Suppressor macrophage treated with lipopolysaccharide for 4 hours (primary cell): Measurements from ENCODE around the gene TELO2.
A peak's percentile ranks its signal among the peaks of the same experiment; 100 is the strongest.
"Not testable (repeated sequence)": the region's sequence is repeated elsewhere in the genome, so short reads cannot be mapped to it uniquely, and the experiment has no call there.

Experiments
- DNase-seq: peaks from one replicate; pipeline ENCODE4 v3.0.0-alpha.2; 2020

Gene TELO2

DNA sequence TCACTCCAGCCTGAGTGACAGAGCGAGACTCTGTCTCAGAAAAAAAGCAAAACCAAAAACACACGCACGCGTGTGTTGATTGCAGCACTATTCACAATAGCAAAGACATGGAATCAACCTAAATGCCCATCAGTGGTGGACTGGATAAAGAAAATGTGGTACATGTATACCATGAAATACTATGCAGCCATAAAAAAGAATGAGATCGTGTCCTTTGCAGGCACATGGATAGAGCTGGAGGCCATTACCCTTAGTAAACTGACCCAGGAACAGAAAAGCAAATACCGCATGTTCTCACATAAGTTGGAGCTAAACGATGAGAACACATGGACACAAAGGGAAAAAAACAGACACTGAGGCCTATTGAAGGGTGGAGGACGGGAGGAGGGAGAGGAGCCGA, 14.2 kb upstream of the TELO2 start:
- DNase-seq, result not testable (repeated sequence)

DNA sequence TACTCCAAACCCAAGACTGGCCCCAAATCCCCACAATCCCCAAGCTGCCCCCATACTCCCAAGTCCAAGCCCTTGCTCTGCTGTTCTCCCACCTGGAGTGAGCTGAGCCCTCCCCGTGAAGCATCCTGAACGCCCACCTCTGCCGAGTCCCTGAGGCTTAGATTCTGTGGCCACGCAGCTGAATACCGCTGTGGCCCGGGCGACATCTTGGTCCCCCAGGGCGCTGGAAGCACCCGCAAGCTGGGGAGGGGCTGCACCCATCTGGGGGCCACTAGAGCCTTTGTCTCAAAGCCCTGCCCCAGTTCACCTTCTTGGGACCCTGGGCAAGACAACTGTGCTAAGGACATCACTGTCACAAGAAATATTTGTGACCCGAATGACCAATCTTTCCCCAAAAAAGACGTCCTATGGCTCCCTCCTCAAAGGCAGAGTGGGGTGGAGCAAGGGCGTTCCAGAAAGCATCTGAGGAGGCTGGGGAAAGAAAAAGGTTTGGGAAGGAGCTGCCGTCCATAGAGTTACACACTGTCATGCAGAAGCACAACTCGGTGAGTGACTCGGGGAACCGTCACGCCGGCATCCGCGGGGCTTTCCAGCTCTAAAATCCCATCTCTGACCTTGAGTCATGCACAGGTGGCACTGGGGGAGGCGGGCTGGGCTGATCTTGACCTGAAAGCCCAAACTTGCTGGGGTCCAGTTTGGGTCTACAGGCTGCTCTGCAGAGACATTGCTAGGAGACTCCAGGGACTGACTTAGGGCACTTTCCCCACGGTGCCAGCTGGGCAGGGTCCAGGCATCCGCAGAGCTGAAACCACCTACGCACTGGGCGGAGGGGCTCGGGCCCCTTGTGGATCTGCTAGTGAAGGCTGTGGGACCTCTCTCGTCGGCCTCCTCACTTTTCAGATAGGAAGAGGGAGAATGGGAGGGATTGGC, 11.0 kb upstream of the TELO2 start:
- DNase-seq, result peak; percentile 27

DNA sequence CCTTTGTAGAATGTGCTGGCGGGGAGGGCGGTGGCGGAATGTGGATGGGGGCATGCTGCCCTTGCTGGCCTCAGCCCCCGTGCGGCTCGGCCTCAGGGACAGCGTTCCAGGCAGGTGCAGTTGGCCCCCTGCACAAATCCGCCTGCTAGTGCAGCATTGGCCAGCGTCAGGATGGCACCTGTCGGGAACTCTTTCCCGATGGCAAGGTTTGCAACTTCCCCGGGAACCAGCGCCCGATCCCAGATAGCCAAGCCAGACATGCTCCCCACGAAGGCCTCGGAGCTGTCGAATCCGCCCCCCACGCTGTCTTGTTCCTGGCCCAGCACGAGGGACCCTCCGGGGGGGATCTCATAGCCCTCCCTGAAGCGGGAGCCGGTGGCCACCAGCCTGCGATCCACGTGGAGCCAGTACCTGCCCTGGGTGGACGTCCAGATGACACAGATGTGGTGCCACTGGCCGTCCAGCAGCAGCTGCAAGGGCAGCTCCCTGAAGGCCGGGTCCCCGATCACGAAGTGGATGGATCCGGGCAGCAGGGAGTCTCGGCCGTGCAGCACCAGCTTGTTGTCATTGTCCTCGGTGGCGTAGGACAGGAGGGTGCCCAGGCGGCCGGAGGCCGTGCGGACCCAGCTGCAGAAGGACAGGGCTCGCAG, 7.2 kb upstream of the TELO2 start:
- no peak for DNase-seq

GRCh38 chr16:1486551-1487390, 6.4 kb upstream of the TELO2 start:
- no peak for DNase-seq

- no peak for DNase-seq
These were observed 5.6 kb upstream of the TELO2 start for GRCh38 chr16:1487395-1488053.

DNA sequence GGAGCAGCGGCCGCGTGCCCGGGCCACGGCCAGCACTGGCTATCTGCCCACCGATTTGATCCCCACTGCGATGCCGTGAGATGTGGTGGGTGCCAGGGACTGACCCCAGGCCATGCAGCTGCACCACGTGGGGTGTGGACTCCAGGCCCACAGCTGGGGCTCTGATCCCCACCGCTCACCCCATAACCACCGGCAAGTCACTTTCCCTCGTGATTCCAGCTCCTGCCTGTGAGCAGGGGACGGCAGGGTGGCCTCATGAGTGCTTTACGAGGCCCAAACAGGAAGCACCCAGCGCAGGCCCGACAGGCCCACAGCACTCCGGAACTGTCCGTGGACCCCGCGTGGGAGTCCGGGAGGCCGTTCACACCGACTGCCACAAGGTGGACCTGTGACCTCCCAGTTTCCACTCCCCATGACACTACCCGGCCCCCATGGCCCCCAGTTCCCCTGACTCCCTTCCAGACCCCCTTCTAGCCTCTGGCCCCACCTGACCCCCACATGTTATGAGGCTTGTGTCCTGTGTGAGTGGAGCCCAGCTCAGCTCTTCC, 5.0 kb upstream of the TELO2 start:
- no peak for DNase-seq

GRCh38 chr16:1488619-1489018, 4.5 kb upstream of the TELO2 start, which contains the start of gene PTX4:
PTX4 (minus strand) TSS chr16:1488944; CDS start chr16:1488909, 35 bp downstream.
- DNase-seq, result no peak

DNA sequence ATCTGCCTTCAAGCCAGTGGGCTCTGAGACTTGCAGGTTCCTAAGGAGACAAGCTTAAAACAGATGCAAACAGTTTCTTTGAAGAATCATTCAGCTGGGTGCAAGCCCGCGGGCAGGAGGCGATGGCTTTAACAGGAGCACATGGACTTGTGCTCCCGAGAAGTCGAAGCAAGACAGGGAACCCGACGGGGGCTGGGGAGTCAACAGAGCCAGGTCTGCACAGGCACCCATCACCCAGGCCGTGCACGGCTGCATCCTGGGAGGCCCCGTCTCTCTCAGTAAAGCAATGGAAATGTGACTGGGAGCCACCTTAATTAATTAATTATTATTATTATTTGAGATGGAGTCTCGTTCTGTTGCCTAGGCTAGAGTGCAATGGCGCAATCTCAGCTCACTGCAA, 4.1 kb upstream of the TELO2 start:
- DNase-seq, result no peak

- DNase-seq, result no peak
These were observed 1.8 kb upstream of the TELO2 start for GRCh38 chr16:1491327-1491726.

GRCh38 chr16:1492082-1492922, 858 bp upstream of the TELO2 start:
- no peak for DNase-seq

GRCh38 chr16:1493746-1494094, 560 bp downstream of the TELO2 start:
- peak; percentile 25 for DNase-seq

- no peak for DNase-seq
These were observed 1.0 kb downstream of the TELO2 start for GRCh38 chr16:1494129-1494640.

DNA sequence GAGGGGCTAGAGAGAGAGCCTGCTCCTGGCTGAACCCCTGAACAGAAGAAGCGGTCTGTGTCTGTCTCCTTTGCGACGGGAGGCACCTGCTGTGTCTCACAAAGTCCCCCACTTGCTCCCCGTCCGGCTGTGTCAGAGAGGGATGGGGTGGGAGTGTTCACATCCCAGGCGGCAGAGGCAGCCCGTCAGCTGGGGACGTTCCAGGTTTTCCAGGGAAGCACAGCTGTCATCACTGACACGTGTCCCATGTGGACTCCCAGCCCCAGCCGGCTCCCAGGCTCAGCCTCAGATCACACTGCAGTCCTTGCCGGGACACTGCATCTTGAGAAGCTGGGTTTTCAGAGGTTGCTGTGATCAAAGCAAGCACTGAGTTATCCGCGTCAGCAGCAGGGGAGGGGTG, 1.6 kb downstream of the TELO2 start:
- no peak for DNase-seq

- no peak for DNase-seq
These were observed 2.2 kb downstream of the TELO2 start for GRCh38 chr16:1495211-1495888.

GRCh38 chr16:1495889-1496262, 2.7 kb downstream of the TELO2 start:
- DNase-seq, result no peak

DNA sequence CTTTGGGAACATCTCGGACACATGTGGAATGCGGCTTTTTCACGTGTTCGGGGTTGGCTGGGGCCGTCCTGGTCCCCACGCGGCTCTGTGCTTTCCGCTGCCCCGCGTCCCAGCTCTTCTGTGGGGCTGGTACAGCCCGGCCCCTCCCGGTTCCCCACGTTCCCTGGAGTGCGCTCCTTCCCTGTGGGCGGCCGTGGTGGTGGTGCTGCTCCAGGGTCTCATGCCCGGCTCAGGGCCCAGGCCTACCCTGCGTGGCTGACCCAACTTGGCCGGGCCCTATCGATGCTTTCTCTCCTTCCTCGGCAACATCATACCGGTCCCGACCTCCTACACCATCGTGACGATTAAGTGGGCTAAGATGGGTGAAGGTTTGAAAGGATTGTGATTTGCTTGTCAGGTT, 3.3 kb downstream of the TELO2 start:
- no peak for DNase-seq

DNA sequence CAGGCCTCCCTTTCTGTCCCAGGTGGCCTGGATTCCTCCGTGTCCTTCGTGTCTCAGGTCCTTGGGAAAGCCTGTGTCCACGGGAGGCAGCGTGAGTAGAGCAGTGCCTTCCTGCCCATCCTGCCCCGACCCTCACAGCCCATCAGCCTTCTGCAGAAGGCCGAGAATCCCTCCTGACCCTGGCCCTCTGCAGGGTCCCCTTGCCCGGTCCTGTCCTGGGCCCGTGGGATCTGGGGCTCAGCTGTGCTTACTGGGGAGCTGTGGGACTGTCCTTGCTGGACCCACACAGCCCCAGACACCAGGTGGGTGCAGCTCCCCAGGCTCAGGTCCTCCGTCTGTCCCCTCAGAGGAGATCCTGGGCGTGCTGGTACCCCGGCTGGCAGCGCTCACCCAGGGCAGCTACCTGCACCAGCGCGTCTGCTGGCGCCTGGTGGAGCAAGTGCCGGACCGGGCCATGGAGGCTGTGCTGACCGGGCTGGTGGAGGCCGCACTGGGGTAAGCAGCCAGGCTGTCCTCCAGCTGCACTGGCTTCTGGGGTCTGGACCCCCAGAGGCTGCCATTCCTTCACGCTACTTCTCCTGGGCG, 3.9 kb downstream of the TELO2 start:
- no peak for DNase-seq

- DNase-seq, result no peak
These were observed 5.9 kb downstream of the TELO2 start for GRCh38 chr16:1498899-1499676.

DNA sequence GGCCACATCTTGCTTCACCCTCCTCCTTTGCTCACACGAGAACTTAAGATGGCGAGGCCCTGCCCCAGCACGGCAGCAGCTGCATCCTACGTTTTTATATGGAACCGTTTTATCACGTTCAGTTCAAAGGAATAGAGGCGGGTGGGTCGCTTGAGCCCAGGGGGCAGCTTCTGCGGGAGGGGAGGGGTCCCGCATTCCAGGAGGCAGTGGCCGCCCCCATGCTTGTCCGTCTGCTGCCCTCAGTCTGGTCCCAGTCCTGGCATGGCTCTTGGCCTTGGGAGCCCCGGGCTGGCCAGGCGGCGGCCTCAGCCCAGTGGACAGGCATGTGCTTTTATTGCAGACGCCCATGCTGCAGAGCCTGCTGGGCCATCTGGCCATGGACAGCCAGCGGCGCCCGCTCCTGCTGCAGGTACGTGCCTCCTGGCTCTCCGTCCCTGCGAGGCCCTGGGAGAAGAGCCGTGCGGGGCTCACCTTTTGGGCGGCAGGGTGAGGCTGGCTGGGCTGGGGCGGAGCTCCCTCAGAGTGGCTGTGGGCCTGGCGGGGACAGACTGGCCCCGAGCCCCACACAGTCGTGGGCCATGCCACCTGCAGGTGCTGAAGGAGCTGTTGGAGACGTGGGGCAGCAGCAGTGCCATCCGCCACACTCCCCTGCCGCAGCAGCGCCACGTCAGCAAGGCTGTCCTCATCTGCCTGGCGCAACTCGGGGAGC, 6.8 kb downstream of the TELO2 start:
- no peak for DNase-seq
